Measurements from ENCODE around the gene COPS9.

Gene COPS9

DNA sequence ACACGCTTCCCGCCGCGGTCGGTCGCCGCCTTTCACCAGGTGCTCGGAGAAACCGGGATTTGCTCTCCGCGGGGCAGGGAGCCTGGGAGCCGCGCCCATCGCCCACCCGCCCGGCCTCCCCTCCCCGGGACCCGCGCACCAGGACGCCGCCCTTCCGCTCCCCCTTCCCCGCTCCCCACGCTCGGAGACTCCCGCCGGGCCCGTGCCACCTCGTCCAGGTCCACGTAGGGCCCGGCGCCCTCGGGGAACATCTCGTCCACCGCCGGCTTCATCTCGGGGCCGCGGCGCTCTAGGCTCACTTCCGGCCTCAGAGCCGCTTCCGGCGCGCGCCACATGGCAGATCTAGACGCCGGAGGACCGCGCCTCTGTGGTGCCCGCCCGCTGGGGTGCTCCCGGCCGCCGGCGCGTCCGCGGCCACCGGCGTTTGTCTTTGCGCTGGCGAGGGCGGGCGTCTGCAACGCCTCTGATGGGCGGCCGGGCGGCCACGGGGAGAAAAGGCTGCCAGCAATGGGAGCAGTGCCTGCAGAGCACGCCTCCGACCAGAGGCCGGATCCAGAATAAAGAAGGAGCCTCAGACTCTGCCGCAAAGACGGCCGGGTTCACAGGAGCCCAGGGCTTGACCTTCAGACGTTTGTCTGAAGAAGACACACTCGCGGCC is at the start of gene COPS9:
Gene COPS9 (minus strand): TSS at position 293 of the 658 bp plus-strand sequence. CDS start 21 bp downstream, at position 272.
- peak; percentile 64 to 70 for DNase-seq (ENCODE audit: low read depth in 2 of 2)

DNA sequence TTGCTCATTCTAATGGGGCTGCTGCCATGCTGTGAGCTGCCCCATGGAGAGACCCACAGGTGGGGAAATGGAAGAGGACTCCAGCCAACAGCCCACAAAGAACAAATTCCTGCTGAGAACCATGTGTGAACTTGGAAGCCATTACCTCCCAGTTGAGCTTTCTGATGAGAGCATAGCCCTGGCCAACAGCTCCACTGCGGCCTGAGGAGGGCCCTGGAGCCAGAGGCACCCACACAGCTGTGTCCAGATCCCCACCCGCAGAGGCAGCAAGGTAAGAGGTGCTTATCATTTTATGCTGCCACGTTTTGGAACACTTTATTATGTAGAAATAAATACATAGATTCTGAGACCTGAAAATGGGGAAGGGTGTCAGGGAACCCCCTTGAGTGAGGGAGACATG is 48.6 kb upstream of the COPS9 start:
- no peak for DNase-seq (ENCODE audit: low read depth in 2 of 2)

DNA sequence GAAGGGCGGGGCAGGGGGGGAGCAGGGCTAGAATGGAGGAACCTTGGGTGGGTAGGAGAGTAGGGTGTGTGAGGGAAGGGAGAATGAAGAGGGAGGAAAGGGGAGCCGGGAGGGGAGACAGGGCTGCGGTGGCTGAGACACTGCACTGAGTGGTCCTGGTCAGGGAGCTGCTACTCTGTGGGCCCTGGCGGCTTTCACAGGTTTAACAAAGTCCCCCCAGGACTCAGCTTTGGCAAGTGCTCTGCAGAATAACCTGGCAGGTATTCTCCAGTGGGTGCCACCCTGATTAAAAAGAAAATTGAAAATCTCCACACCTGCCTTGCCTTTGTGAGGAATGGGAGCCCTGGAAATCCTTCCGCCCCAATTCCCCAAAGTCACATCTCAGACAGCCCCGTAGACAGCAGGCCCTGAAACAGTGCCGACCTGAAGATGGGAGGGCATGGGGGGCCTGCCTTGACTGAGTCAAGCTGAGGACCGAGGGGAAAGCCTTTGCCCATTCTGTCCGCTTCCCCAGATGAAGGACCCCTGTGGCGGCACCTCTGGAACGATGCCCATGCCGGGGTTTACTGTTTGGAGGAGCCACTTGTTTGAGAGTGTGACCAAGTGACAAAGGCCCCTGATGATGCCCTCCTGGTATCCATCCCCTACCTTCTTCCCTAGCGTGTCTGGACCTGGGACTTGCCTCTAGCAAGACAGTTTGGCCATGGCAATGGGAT is 47.9 kb upstream of the COPS9 start:
- no peak for DNase-seq (ENCODE audit: low read depth in 2 of 2)

- no peak for DNase-seq (ENCODE audit: low read depth in 2 of 2)
Measured at GRCh38 chr2:240183006-240183874, 47.1 kb upstream of the COPS9 start.

DNA sequence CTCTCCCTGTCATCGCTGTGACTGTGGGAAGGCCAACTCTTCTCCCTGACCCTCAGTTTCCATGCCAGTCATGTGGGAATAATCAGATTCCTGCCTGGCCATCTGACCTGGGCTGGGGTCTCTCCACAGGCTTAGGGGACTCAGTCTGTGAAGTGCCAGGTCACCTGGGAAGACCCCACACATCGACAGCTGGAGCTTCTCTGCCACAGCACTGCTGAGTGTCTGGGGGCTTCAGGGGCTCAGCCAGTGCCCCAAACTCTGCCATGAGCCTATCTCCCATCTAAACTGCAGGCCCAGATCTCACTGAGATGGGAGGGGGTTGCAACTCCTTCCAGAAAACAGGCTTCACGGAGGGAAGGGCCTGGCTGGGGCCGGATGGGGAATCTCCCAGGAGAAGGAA is 46.4 kb upstream of the COPS9 start:
- no peak for DNase-seq (ENCODE audit: low read depth in 2 of 2)

GRCh38 chr2:240182001-240182400 is 45.9 kb upstream of the COPS9 start:
- no peak for DNase-seq (ENCODE audit: low read depth in 2 of 2)

GRCh38 chr2:240179941-240180666 is 44.0 kb upstream of the COPS9 start:
- no peak for DNase-seq (ENCODE audit: low read depth in 2 of 2)

DNA sequence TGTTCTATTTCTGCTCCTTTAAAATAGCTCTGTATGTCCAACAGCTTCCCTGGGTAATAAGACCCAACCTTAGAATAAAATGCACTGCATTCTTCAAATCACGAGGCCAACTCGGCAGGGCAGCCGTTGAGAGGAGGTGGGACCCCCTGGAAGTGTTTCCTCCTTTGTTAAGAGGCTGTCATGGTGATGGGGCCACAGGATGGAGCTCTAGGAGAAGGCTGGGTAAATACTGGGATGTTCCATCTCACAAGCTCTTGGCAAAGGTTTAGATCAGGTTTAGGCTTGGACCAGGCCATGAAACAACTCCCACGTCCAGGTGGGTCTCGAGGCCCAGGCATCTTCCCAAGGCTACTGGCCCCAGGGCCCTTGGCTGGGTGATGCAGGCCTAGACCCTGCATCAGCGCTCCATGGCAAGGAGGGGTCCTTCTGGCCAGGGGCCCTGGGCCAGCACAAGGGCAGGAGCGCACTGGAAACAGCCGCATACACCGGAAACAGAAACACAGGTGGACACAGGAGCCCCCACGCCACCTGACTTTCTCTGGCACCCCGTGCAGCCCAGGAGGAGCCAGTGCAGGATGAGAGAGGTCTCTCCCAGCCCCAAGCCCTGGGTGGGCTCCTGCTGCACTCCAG is 43.2 kb upstream of the COPS9 start:
- DNase-seq (ENCODE audit: low read depth in 2 of 2): no peak

DNA sequence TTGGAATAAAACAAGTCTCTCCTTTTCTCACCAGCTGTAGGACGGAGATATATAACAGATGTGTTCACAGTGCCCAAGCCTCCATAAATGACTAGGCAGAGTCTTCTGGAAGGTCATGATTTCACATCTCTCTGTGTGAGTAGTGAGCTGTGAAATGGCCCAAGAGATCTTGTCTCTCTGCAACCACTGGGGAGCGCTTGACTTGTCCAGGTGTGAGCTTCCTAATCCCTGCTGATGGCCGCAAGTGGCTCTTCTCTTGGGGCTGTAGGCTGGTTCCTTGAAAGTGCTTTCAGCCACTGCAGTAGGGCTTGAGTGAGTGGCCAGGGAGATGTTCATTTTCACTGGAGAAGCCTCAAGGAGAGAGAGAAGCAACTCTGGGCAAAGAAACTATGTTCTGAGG is 42.5 kb upstream of the COPS9 start:
- no peak for DNase-seq (ENCODE audit: low read depth in 2 of 2)

DNA sequence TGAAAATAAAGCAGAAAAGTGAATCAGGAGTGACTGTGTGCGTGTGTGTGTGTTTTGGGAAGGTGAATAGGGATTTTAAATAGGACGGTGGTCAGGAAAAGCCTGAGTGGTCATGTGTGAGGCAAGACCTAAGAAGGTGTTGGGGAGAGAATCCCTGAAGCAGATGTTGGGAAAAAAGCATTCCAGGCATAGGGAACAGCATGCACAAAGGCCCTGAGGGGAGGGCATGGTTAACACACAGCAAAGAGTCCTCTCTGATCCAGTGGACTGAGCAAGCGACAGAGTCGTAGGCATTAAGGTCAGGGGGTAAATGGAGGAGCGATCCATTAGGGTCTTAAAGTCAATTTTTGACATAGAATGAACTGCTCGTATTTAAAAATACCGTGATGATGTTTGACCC is 38.4 kb upstream of the COPS9 start:
- DNase-seq (ENCODE audit: low read depth in 2 of 2): no peak

DNA sequence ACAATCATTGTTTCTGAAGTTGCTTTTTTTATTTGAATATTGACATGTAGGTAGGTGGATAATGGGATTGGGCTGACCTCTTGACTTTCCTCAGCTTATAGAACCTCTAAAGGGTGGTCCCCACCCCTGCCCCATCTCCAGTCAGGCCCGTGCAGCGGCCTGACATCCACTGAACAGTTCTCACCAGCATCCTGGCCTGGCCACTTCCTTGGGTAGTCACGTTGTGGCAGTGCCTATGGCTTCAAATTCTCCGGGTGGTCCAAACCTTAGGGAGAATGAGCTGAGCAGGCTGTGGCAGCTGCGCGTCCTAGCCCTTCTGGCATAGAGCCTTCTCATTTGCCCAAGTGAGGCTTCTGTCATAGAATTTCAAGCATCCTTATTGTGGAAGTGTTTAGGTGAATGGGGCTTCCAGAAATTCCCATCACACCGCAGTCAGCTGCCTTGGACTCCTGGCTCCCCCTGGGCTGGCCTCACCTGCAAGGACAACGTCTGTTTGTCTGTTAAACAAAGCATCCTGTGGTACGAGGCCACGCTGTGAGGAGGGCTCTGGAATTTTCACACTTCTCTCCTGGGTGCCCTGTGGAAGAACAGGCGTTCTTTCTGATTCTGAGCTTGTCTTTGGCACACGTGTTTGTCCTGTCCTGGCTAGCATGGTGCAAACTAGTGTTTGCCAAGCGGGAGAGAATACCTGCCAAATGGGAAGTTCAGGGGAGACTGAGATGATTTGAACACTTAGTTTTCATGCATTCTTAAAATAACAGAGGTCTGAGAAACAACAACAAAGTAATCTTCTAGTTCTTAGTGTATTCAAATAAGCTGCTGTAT is 36.2 kb upstream of the COPS9 start:
- DNase-seq (ENCODE audit: low read depth in 2 of 2): no peak

GRCh38 chr2:240170883-240171282 is 34.8 kb upstream of the COPS9 start:
- no peak for DNase-seq (ENCODE audit: low read depth in 2 of 2)

GRCh38 chr2:240170354-240170735 is 34.2 kb upstream of the COPS9 start:
- no peak for DNase-seq (ENCODE audit: low read depth in 2 of 2)

- no peak for DNase-seq (ENCODE audit: low read depth in 2 of 2)
Measured at GRCh38 chr2:240169486-240170353, 33.6 kb upstream of the COPS9 start.

DNA sequence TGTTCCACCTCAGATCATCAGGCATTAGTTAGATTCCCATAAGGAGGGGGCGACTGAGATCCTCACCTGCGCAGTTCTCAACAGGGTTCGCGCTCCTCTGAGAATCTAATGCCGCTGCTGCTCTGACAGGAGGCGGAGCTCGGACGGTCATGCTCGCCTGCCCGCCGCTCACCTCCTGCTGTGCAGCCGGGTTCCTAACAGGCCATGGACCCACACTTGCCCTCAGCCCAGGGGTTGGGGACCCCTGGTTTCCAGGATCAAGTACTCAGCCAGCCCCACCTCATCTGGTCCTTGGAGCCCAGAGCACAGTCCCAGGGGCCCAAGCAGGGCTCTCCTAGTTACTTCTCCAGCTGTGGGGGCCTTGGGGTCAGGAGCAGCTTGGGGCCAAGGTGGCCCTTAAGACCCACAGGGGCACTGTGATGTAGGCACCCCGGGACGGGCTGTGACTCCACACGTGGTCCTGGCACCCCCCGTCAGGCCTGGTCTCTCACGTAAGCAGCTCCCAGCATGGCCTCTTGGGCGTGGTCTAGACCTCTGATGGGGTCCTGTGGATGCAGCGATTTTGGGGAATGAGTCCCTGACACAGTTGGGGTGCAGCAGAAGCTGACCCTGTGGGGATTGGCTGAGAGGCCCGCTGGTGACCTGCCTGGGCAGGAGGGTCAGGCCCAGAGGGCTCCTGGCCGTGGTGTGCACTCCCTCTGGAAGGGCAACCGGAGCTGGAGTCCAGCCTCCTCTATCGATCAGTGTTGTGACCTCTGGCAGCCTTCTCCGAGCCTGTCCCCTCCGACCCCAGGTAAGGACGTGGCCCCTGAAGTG is 32.6 kb upstream of the COPS9 start:
- DNase-seq (ENCODE audit: low read depth in 2 of 2): no peak

- DNase-seq (ENCODE audit: low read depth in 2 of 2): no peak
Measured at GRCh38 chr2:240168041-240168440, 31.9 kb upstream of the COPS9 start.

GRCh38 chr2:240167588-240167880 is 31.4 kb upstream of the COPS9 start:
- no peak for DNase-seq (ENCODE audit: low read depth in 2 of 2)

GRCh38 chr2:240166761-240167587 is 30.9 kb upstream of the COPS9 start:
- DNase-seq (ENCODE audit: low read depth in 2 of 2): no peak

All from fibroblast of skin of left biceps (primary cell).